Activated T-cell treated with anti-CD3 and anti-CD28 coated beads, Interleukin-2, amount 50 U/mL, for 4 hours (primary cell): Measurements from ENCODE around the gene EEF2. TPM values are rescaled to one million over a fixed set of nuclear protein-coding genes. Genes with fewer than 3 reads are reported as not detected.
"Not testable (repeated sequence)": the region's sequence is repeated elsewhere in the genome, so short reads cannot be mapped to it uniquely, and the experiment has no call there.

Experiments used
- ATAC-seq, 2 donors: fragments of 200-7000 bp; cut with Tn5 transposase; one replicate each; pipeline ENCODE4 v1.10.0; 2021
- DNase-seq: peaks from one replicate; pipeline ENCODE4 v3.0.0-alpha.2; 2020
- H3K27me3 Mint-ChIP-seq: one replicate; pipeline ENCODE4 v1.8.0; 2021; ENCODE audit warnings: low read depth, mixed read lengths
- H3K36me3 Mint-ChIP-seq: one replicate; pipeline ENCODE4 v1.8.0; 2022; ENCODE audit warnings: mixed read lengths; ENCODE audit not compliant: insufficient read depth
- H3K4me1 Mint-ChIP-seq: one replicate; pipeline ENCODE4 v1.8.0; 2021; ENCODE audit warnings: low read depth, mixed read lengths
- H3K4me3 Mint-ChIP-seq: one replicate; pipeline ENCODE4 v1.8.0; 2021; ENCODE audit warnings: mild to moderate bottlenecking, moderate library complexity, mixed read lengths
- H3K9me3 Mint-ChIP-seq: one replicate; pipeline ENCODE4 v1.8.0; 2021; ENCODE audit warnings: mixed read lengths
- total RNA-seq, 3 donors: library from RNA; stranded (reverse); gene quantifications; one replicate each; pipeline ENCODE4 v1.2.1, GENCODE V29; 2021

The EEF2 gene
- total RNA-seq, 3 donors from 2014 or later: 3,493 to 4,080 (median 3,609) TPM

GRCh38 chr19:3975144-3975543 is 10.1 kb downstream of the EEF2 start:
- Mint-ChIP-seq H3K4me1 (peaks cover 22% of the 10 kb centered on the region), H3K9me3 (no peaks in the 10 kb centered on the region), H3K27me3 (no peaks in the 10 kb centered on the region), H3K4me3 (no peak overlapping the region), H3K36me3 (peaks cover 29% of the 10 kb centered on the region)
- DNase-seq (no peak), ATAC-seq (no peak)

GRCh38 chr19:3970808-3971598 is 14.3 kb downstream of the EEF2 start, which contains the start of gene DAPK3:
TSS of gene DAPK3 (minus strand) at chr19:3971099. CDS start at chr19:3969735, 1,364 bp downstream.
- peaks cover 8% of the 10 kb centered on the region for H3K36me3 Mint-ChIP-seq
- peaks cover 30% of the 10 kb centered on the region for H3K4me1 Mint-ChIP-seq
- DNase-seq (peak; percentile 89), ATAC-seq (peak; percentile 83 to 88)
- no peaks in the 10 kb centered on the region for H3K27me3 Mint-ChIP-seq
- H3K4me3 Mint-ChIP-seq: peak within 1 kb of the TSS; percentile 88
- H3K9me3 Mint-ChIP-seq: no peaks in the 10 kb centered on the region

- H3K9me3 Mint-ChIP-seq: no peaks in the 10 kb centered on the region
- no peak for DNase-seq
These were observed 14.9 kb downstream of the EEF2 start for GRCh38 chr19:3970313-3970807.

GRCh38 chr19:3969435-3970312 is 15.6 kb downstream of the EEF2 start:
- H3K36me3 Mint-ChIP-seq: peaks cover 7% of the 10 kb centered on the region
- peak overlapping the region; percentile 88 for H3K4me3 Mint-ChIP-seq
- DNase-seq: no peak
- ATAC-seq: no peak
- H3K9me3 Mint-ChIP-seq: no peaks in the 10 kb centered on the region
- H3K27me3 Mint-ChIP-seq: no peaks in the 10 kb centered on the region
- H3K4me1 Mint-ChIP-seq: peaks cover 30% of the 10 kb centered on the region

More at GRCh38 chr19:3970313-3970807, 14.9 kb downstream of the EEF2 start:
- Mint-ChIP-seq H3K4me1 (peaks cover 30% of the 10 kb centered on the region), H3K36me3 (peaks cover 5% of the 10 kb centered on the region), H3K4me3 (peak overlapping the region; percentile 88), H3K27me3 (no peaks in the 10 kb centered on the region)
- no peak for ATAC-seq

- DNase-seq (no peak), ATAC-seq (no peak)
- no peaks in the 10 kb centered on the region for H3K27me3 Mint-ChIP-seq
- peaks cover 30% of the 10 kb centered on the region for H3K4me1 Mint-ChIP-seq
- peak overlapping the region; percentile 88 for H3K4me3 Mint-ChIP-seq
- no peaks in the 10 kb centered on the region for H3K9me3 Mint-ChIP-seq
- peaks cover 7% of the 10 kb centered on the region for H3K36me3 Mint-ChIP-seq
These were observed 16.5 kb downstream of the EEF2 start for GRCh38 chr19:3968556-3969434.

GRCh38 chr19:3967983-3968382 is 17.3 kb downstream of the EEF2 start:
- H3K9me3 Mint-ChIP-seq, ATAC-seq, DNase-seq, H3K27me3 Mint-ChIP-seq, H3K36me3 Mint-ChIP-seq, H3K4me3 Mint-ChIP-seq: not testable (repeated sequence)
- peaks cover 30% of the 10 kb centered on the region for H3K4me1 Mint-ChIP-seq

- ATAC-seq: no peak
- peaks cover 28% of the 10 kb centered on the region for H3K4me1 Mint-ChIP-seq
- H3K4me3 Mint-ChIP-seq: no peak overlapping the region
- peaks cover 7% of the 10 kb centered on the region for H3K36me3 Mint-ChIP-seq
- no peak for DNase-seq
- H3K27me3 Mint-ChIP-seq: no peaks in the 10 kb centered on the region
- H3K9me3 Mint-ChIP-seq: no peaks in the 10 kb centered on the region
These were observed 18.9 kb downstream of the EEF2 start for GRCh38 chr19:3966051-3967017.

- no peak for DNase-seq
- peaks cover 13% of the 10 kb centered on the region for H3K4me1 Mint-ChIP-seq
- peaks cover 7% of the 10 kb centered on the region for H3K36me3 Mint-ChIP-seq
- ATAC-seq: no peak
- H3K9me3 Mint-ChIP-seq: no peaks in the 10 kb centered on the region
- no peak overlapping the region for H3K4me3 Mint-ChIP-seq
- H3K27me3 Mint-ChIP-seq: no peaks in the 10 kb centered on the region
These were observed 20.7 kb downstream of the EEF2 start for GRCh38 chr19:3964256-3965194.

- DNase-seq: no peak
- peaks cover 7% of the 10 kb centered on the region for H3K36me3 Mint-ChIP-seq
- H3K4me3 Mint-ChIP-seq: no peak overlapping the region
- H3K27me3 Mint-ChIP-seq: no peaks in the 10 kb centered on the region
- no peak for ATAC-seq
- H3K4me1 Mint-ChIP-seq: peaks cover 7% of the 10 kb centered on the region
- no peaks in the 10 kb centered on the region for H3K9me3 Mint-ChIP-seq
These were observed 21.6 kb downstream of the EEF2 start for GRCh38 chr19:3963458-3964255.

- ATAC-seq: no peak
These were observed 24.3 kb downstream of the EEF2 start for GRCh38 chr19:3961007-3961406.

GRCh38 chr19:3959766-3960131 is 25.5 kb downstream of the EEF2 start:
- no peaks in the 10 kb centered on the region for H3K9me3 Mint-ChIP-seq
- no peak overlapping the region for H3K4me3 Mint-ChIP-seq
- no peaks in the 10 kb centered on the region for H3K27me3 Mint-ChIP-seq
- DNase-seq: no peak
- H3K36me3 Mint-ChIP-seq: peaks cover 4% of the 10 kb centered on the region
- no peaks in the 10 kb centered on the region for H3K4me1 Mint-ChIP-seq
- ATAC-seq: no peak

More at GRCh38 chr19:3961007-3961406, 24.3 kb downstream of the EEF2 start:
- Mint-ChIP-seq H3K27me3 (no peaks in the 10 kb centered on the region), H3K36me3 (peaks cover 8% of the 10 kb centered on the region), H3K4me1 (no peaks in the 10 kb centered on the region), H3K4me3 (no peak overlapping the region), H3K9me3 (no peaks in the 10 kb centered on the region)
- DNase-seq: no peak
